ENCODE measurements around the gene COL20A1.

The COL20A1 gene

GRCh38 chr20:63315731-63316491, 22.9 kb downstream of the COL20A1 start (continued):
- TF ChIP-seq ZNF335 (tag by site-specific recombination; conservative IDR thresholded peaks at IDR 0.05): no peak
- TF ChIP-seq HIC1 (tag by site-specific recombination; IDR thresholded peaks at IDR 0.05): no peak
- no peak for TF ChIP-seq REPIN1 (tag by site-specific recombination; IDR thresholded peaks at IDR 0.05; ENCODE audit: low read depth)
- no peak for TF ChIP-seq ZFP69B (tag by site-specific recombination; IDR thresholded peaks at IDR 0.05)
- TF ChIP-seq ELK4 (IDR thresholded peaks at IDR 0.05; ENCODE audit: borderline replicate concordance, low read depth, low read length): no peak
- no peak for TF ChIP-seq EGR2 (tag by site-specific recombination; IDR thresholded peaks at IDR 0.05; ENCODE audit: low read depth)

GRCh38 chr20:63316502-63316921, 23.5 kb downstream of the COL20A1 start:
- no peak overlapping the region for H3K27ac ChIP-seq (ENCODE audit: extremely low read depth, low read depth, low read length)
- CTCF ChIA-PET: interaction anchor here (2.4 kb wide), 1 partner anchor 66 kb away, joined by 8 read pairs; no protein-coding TSS in a partner anchor
- TF ChIP-seq ZNF658 (tag by site-specific recombination; IDR thresholded peaks at IDR 0.05) (no peak), ZNF837 (tag by site-specific recombination; IDR thresholded peaks at IDR 0.05) (no peak), ZNF174 (tag by site-specific recombination; IDR thresholded peaks at IDR 0.05) (no peak), ZNF513 (tag by site-specific recombination; IDR thresholded peaks at IDR 0.05) (no peak), ZNF350 (tag by site-specific recombination; IDR thresholded peaks at IDR 0.05) (no peak), ZNF148 (tag by site-specific recombination; IDR thresholded peaks at IDR 0.05; ENCODE audit: borderline replicate concordance) (no peak), ZNF26 (tag by site-specific recombination; IDR thresholded peaks at IDR 0.05) (no peak), MEIS1 (CRISPR knock-in tag; IDR thresholded peaks at IDR 0.05; ENCODE audit: borderline replicate concordance) (no peak)
- H3K36me3 ChIP-seq (ENCODE audit: control insufficient read depth in 2 of 2, insufficient read depth in 1 of 2, low read length in 2 of 2): no peaks in the 10 kb centered on the region
- no peaks in the 10 kb centered on the region for H3K4me1 ChIP-seq (ENCODE audit: control insufficient read depth, insufficient read depth, low read length)
- H3K9me3 ChIP-seq (ENCODE audit: control insufficient read depth, insufficient read depth, low read depth, low read length): no peaks in the 10 kb centered on the region
- POLR2A ChIA-PET: interaction anchor here (0.7 kb wide), 1 partner anchor 213 kb away, joined by 11 read pairs; no protein-coding TSS in a partner anchor
- no peak overlapping the region for H3K4me3 ChIP-seq (ENCODE audit: low read depth, low read length)

Measured in HEK293 (cell line).